ENCODE results near the gene SNX20. TPM values are rescaled to one million over a fixed set of nuclear protein-coding genes. Genes with fewer than 3 reads are reported as not detected.

The SNX20 gene
- total and polyA plus RNA-seq, 8 donors, result 1.3 to 17.6 (median 1.5) TPM

GRCh38 chr16:50644245-50644644 lies 36.9 kb downstream of the SNX20 start:
- Histone ChIP-seq H3K4me3 (no peak overlapping the region), H3K4me1 (no peaks in the 10 kb centered on the region), H3K27me3 (peaks cover 0 to 5% of the 10 kb centered on the region in 2 donors), H3K9me3 (no peaks in the 10 kb centered on the region), H3K36me3 (no peaks in the 10 kb centered on the region), H3K27ac (no peak overlapping the region)
- TF ChIP-seq CTCF (IDR thresholded peaks at IDR 0.05), result no peak
- ATAC-seq, result no peak
- intact Hi-C loops (cut with DNase I), result no loop called here
- no peak for DNase-seq

- ATAC-seq (no peak), DNase-seq (no peak)
- intact Hi-C loops (cut with DNase I), result no loop called here
- peaks cover 0 to 5% of the 10 kb centered on the region in 2 donors for H3K27me3 ChIP-seq
- no peak overlapping the region for H3K4me3 ChIP-seq
- no peaks in the 10 kb centered on the region for H3K9me3 ChIP-seq
- TF ChIP-seq CTCF (IDR thresholded peaks at IDR 0.05), result no peak
- H3K4me1 ChIP-seq, result no peaks in the 10 kb centered on the region
- no peak overlapping the region for H3K27ac ChIP-seq
- H3K36me3 ChIP-seq, result no peaks in the 10 kb centered on the region
Measured at GRCh38 chr16:50643192-50643591, 37.9 kb downstream of the SNX20 start.

- DNase-seq (no peak), ATAC-seq (no peak)
- Histone ChIP-seq H3K9me3 (no peaks in the 10 kb centered on the region), H3K4me3 (no peak overlapping the region), H3K4me1 (no peaks in the 10 kb centered on the region), H3K36me3 (no peaks in the 10 kb centered on the region), H3K27ac (no peak overlapping the region), H3K27me3 (peaks cover 0 to 5% of the 10 kb centered on the region in 2 donors)
- intact Hi-C loops (cut with DNase I), result no loop called here
- TF ChIP-seq CTCF (IDR thresholded peaks at IDR 0.05), result no peak
Measured at GRCh38 chr16:50642349-50642748, 38.8 kb downstream of the SNX20 start.

- Histone ChIP-seq H3K9me3 (no peaks in the 10 kb centered on the region), H3K4me1 (no peaks in the 10 kb centered on the region), H3K36me3 (no peaks in the 10 kb centered on the region), H3K4me3 (no peak overlapping the region), H3K27ac (no peak overlapping the region), H3K27me3 (peaks cover 0 to 5% of the 10 kb centered on the region in 2 donors)
- intact Hi-C loops (cut with DNase I), result no loop called here
- TF ChIP-seq CTCF (IDR thresholded peaks at IDR 0.05), result no peak
- DNase-seq (no peak), ATAC-seq (no peak)
Measured at GRCh38 chr16:50641818-50642187, 39.3 kb downstream of the SNX20 start.

GRCh38 chr16:50640919-50641817 lies 39.9 kb downstream of the SNX20 start:
- TF ChIP-seq CTCF (IDR thresholded peaks at IDR 0.05), result no peak
- ATAC-seq (no peak), DNase-seq (no peak)
- Histone ChIP-seq H3K9me3 (no peaks in the 10 kb centered on the region), H3K27me3 (peaks cover 0 to 5% of the 10 kb centered on the region in 2 donors), H3K4me3 (no peak overlapping the region), H3K27ac (no peak overlapping the region), H3K36me3 (no peaks in the 10 kb centered on the region), H3K4me1 (no peaks in the 10 kb centered on the region)
- intact Hi-C loops (cut with DNase I), result no loop called here

All from left lung (tissue), 10 donors.